Cardiac muscle cell (in vitro differentiated cells and primary cell): ENCODE data around the gene ANAPC13. TPM values are rescaled to one million over a fixed set of nuclear protein-coding genes. Genes with fewer than 3 reads are reported as not detected.

ENCODE experiments used
- DNase-seq, 2 donors: peaks; one replicate each; pipeline versions ENCODE4 v3.0.0 to v3.0.0-alpha.2; 2010 to 2017; ENCODE audit warnings: low read depth in 1 of 2, low spot score in 1 of 2
- H3K27ac ChIP-seq: fragments of 200-600 bp; sonication (generic); 2 replicates; pipeline ENCODE4 v1.5.1; 2016
- H3K27me3 ChIP-seq: fragments of 200-600 bp; sonication (generic); 2 replicates; pipeline ENCODE4 v1.6.0; 2016; ENCODE audit warnings: control low read depth
- H3K36me3 ChIP-seq: fragments of 200-600 bp; sonication (generic); 2 replicates; pipeline ENCODE4 v1.5.1; 2016; ENCODE audit warnings: control low read depth
- H3K4me1 ChIP-seq: fragments of 200-600 bp; sonication (generic); 2 replicates; pipeline ENCODE4 v1.8.1; 2017; ENCODE audit warnings: low read depth, mild to moderate bottlenecking, mixed run types
- H3K4me3 ChIP-seq: fragments of 200-600 bp; sonication (generic); 2 replicates; pipeline ENCODE4 v1.5.1; 2016; ENCODE audit warnings: mild to moderate bottlenecking
- H3K9me3 ChIP-seq: fragments of 200-600 bp; sonication (generic); 2 replicates; pipeline ENCODE4 v1.5.1; 2017; ENCODE audit warnings: low read depth, mild to moderate bottlenecking, control low read depth
- polyA plus RNA-seq: library from polyadenylated mRNA; unstranded; fragments of >200 nt; fragmentation: Nextera tagmentation; extraction: Ambion mirVana; gene quantifications from 2 replicates; pipeline ENCODE4 v1.2.1, GENCODE V29; 2016
- total RNA-seq: library from RNA; depleted of rRNA; stranded (reverse); fragments of >200 nt; gene quantifications from 2 replicates; pipeline ENCODE4 v1.2.3, GENCODE V29; 2016
- TF ChIP-seq, protein P1 (sequence below): IDR thresholded peaks from 2 replicates; pipeline ENCODE4 v1.5.1; 2012; ENCODE audit warnings: low read depth, mild to moderate bottlenecking, low read length

Gene ANAPC13
- total and polyA plus RNA-seq, 2 experiments from 2014 or later = 44.9 to 157 TPM

GRCh38 chr3:134428401-134428800, 57.4 kb downstream of the ANAPC13 start:
- H3K9me3 ChIP-seq = no peaks in the 10 kb centered on the region
- H3K4me3 ChIP-seq = no peak overlapping the region
- DNase-seq = no peak
- H3K27ac ChIP-seq = no peak overlapping the region
- peaks cover 3% of the 10 kb centered on the region for H3K4me1 ChIP-seq
- no peaks in the 10 kb centered on the region for H3K36me3 ChIP-seq
- TF ChIP-seq, protein P1, sequence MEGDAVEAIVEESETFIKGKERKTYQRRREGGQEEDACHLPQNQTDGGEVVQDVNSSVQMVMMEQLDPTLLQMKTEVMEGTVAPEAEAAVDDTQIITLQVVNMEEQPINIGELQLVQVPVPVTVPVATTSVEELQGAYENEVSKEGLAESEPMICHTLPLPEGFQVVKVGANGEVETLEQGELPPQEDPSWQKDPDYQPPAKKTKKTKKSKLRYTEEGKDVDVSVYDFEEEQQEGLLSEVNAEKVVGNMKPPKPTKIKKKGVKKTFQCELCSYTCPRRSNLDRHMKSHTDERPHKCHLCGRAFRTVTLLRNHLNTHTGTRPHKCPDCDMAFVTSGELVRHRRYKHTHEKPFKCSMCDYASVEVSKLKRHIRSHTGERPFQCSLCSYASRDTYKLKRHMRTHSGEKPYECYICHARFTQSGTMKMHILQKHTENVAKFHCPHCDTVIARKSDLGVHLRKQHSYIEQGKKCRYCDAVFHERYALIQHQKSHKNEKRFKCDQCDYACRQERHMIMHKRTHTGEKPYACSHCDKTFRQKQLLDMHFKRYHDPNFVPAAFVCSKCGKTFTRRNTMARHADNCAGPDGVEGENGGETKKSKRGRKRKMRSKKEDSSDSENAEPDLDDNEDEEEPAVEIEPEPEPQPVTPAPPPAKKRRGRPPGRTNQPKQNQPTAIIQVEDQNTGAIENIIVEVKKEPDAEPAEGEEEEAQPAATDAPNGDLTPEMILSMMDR = no peak
- H3K27me3 ChIP-seq = no peaks in the 10 kb centered on the region

Other genes starting within 250 kb of the ANAPC13 start
- gene RYK, start 235.1 kb downstream of the ANAPC13 start, total RNA-seq = 65.9 and 73.3 TPM in 2 replicates
- 61.8 and 75.5 TPM in 2 replicates for gene RYK, start 235.1 kb downstream of the ANAPC13 start, polyA plus RNA-seq
- 64.2 and 103 TPM in 2 replicates for gene AMOTL2, start 111.5 kb downstream of the ANAPC13 start, total RNA-seq
- gene AMOTL2, start 111.5 kb downstream of the ANAPC13 start, polyA plus RNA-seq = 26.7 and 32.1 TPM in 2 replicates
- gene CEP63, start 72 bp upstream of the ANAPC13 start, total RNA-seq = 19.9 and 51.2 TPM in 2 replicates
- 36.6 and 46.4 TPM in 2 replicates for gene CEP63, start 72 bp upstream of the ANAPC13 start, polyA plus RNA-seq
- 0.46 and 1.2 TPM in 2 replicates for gene KY, start 165.0 kb upstream of the ANAPC13 start, total RNA-seq
- 0.35 and 1.1 TPM in 2 replicates for gene KY, start 165.0 kb upstream of the ANAPC13 start, polyA plus RNA-seq